Caco-2 (cell line): ENCODE measurements around the gene GRXCR2. TPM values are rescaled to one million over a fixed set of nuclear protein-coding genes. Genes with fewer than 3 reads are reported as not detected.

ENCODE experiments used
- BruUV-seq: library from RNA; stranded (reverse); fragments of 400-500 nt; replicated peaks from 2 replicates; lab custom pipeline; 2021; lab: Mats Ljungman, UMichigan
- CTCF ChIA-PET: fragments of 300-600 bp; sonication (Branson Sonifier 250); formaldehyde crosslinking; loops from one replicate; lab custom pipeline; 2022; ENCODE audit warnings: antibody characterized with exemption; lab: Charles Lee
- POLR2A ChIA-PET: fragments of 300-600 bp; sonication (Branson Sonifier 250); formaldehyde crosslinking; loops from one replicate; lab custom pipeline; 2022; ENCODE audit warnings: antibody characterized with exemption; lab: Charles Lee
- DNase-seq, 2 experiments: peaks; one replicate each; pipeline versions ENCODE4 v3.0.0 to v3.0.0-alpha.2; 2020 to 2022
- H3K27me3 ChIP-seq: replicated peaks from 2 replicates; pipeline ENCODE4 v1.6.0; 2011; ENCODE audit warnings: low read length; ENCODE audit not compliant: control insufficient read depth, insufficient read depth
- H3K36me3 ChIP-seq: 2 replicates; pipeline ENCODE4 v1.5.1; 2011; ENCODE audit warnings: low read length; ENCODE audit not compliant: control insufficient read depth, insufficient read depth
- H3K4me1 ChIP-seq: fragments of 250-450 bp; sonication (Bioruptor Pico); 2 replicates; pipeline ENCODE4 v1.5.1; 2020; ENCODE audit warnings: mild to moderate bottlenecking
- H3K4me3 ChIP-seq: 2 replicates; pipeline ENCODE4 v1.5.1; 2011; ENCODE audit warnings: low read depth, mild to moderate bottlenecking, control low read depth, low read length
- H3K9me3 ChIP-seq: fragments of 250-450 bp; sonication (Bioruptor Pico); 2 replicates; pipeline ENCODE4 v1.5.1; 2020; ENCODE audit warnings: mild to moderate bottlenecking, moderate library complexity
- H3K27ac Mint-ChIP-seq: one replicate; pipeline ENCODE4 v1.8.0; 2022; ENCODE audit warnings: mixed read lengths; ENCODE audit not compliant: unreplicated experiment
- H3K27me3 Mint-ChIP-seq: one replicate; pipeline ENCODE4 v1.8.0; 2022; ENCODE audit warnings: mixed read lengths; ENCODE audit not compliant: insufficient read depth, unreplicated experiment
- H3K36me3 Mint-ChIP-seq: one replicate; pipeline ENCODE4 v1.8.0; 2022; ENCODE audit warnings: mild to moderate bottlenecking, mixed read lengths; ENCODE audit not compliant: insufficient read depth, unreplicated experiment
- H3K4me1 Mint-ChIP-seq: one replicate; pipeline ENCODE4 v1.8.0; 2022; ENCODE audit warnings: low read depth, mixed read lengths; ENCODE audit not compliant: unreplicated experiment
- H3K4me3 Mint-ChIP-seq: one replicate; pipeline ENCODE4 v1.8.0; 2022; ENCODE audit warnings: mild to moderate bottlenecking, moderate library complexity, mixed read lengths; ENCODE audit not compliant: unreplicated experiment
- H3K9me3 Mint-ChIP-seq: one replicate; pipeline ENCODE4 v1.8.0; 2022; ENCODE audit warnings: mixed read lengths; ENCODE audit not compliant: unreplicated experiment
- CTCF ChIP-seq, 2 experiments: fragments of 200-600 bp in 1 of 2; IDR thresholded peaks; 1 replicate in 1 of 2; 2 replicates in 1 of 2; pipeline versions ENCODE4 v1.5.1 to v1.8.0; 2011 to 2022; ENCODE audit warnings: antibody characterized with exemption in 1 of 2, control low read depth in 1 of 2, inconsistent platforms in 1 of 2, low read depth in 1 of 2, low read length in 1 of 2, mild to moderate bottlenecking in 1 of 2, moderate library complexity in 1 of 2; ENCODE audit not compliant: insufficient read depth in 1 of 2, severe bottlenecking in 1 of 2, unreplicated experiment in 1 of 2
- intact Hi-C: fragments of 100-400 bp; cut with micrococcal nuclease; formaldehyde crosslinking; loops from one replicate; pipeline ENCODE4 v1.10.0; 2022; ENCODE audit not compliant: unreplicated experiment
- total RNA-seq: library from RNA; stranded (reverse); gene quantifications from 2 replicates; pipeline ENCODE4 v1.2.3, GENCODE V29; 2022

Gene GRXCR2
- total RNA-seq, 1 experiment from 2014 or later: not detected

- Histone ChIP-seq H3K36me3 (no peaks in the 10 kb centered on the region), H3K9me3 (no peaks in the 10 kb centered on the region), H3K4me3 (no peak overlapping the region), H3K27me3 (no peaks in the 10 kb centered on the region), H3K4me1 (no peaks in the 10 kb centered on the region)
- Mint-ChIP-seq H3K27me3 (no peaks in the 10 kb centered on the region), H3K27ac (no peak overlapping the region), H3K36me3 (no peaks in the 10 kb centered on the region), H3K4me3 (no peak overlapping the region), H3K9me3 (no peaks in the 10 kb centered on the region), H3K4me1 (peaks cover 16% of the 10 kb centered on the region)
- intact Hi-C loops: no loop called here
- DNase-seq: no peak
- TF ChIP-seq CTCF (IDR thresholded peaks at IDR 0.05; ENCODE audit: insufficient read depth in 1 of 2, low read depth in 1 of 2, low read length in 1 of 2, severe bottlenecking in 1 of 2, unreplicated experiment in 1 of 2): no peak
- CTCF ChIA-PET: no interaction called here
- no TSS peak for BruUV-seq
- POLR2A ChIA-PET: no interaction called here
Observed at GRCh38 chr5:145912594-145912993, 39.8 kb upstream of the GRXCR2 start.

GRCh38 chr5:145912019-145912418 lies 39.2 kb upstream of the GRXCR2 start:
- H3K4me1 ChIP-seq: no peaks in the 10 kb centered on the region
- H3K9me3 ChIP-seq: no peaks in the 10 kb centered on the region
- Mint-ChIP-seq H3K36me3 (no peaks in the 10 kb centered on the region), H3K27me3 (no peaks in the 10 kb centered on the region), H3K4me3 (no peak overlapping the region), H3K9me3 (no peaks in the 10 kb centered on the region), H3K4me1 (peaks cover 20% of the 10 kb centered on the region), H3K27ac (no peak overlapping the region)
- DNase-seq: no peak
- CTCF ChIA-PET: no interaction called here
- H3K27me3 ChIP-seq: no peaks in the 10 kb centered on the region
- POLR2A ChIA-PET: no interaction called here
- H3K4me3 ChIP-seq: no peak overlapping the region
- intact Hi-C loops: no loop called here
- H3K36me3 ChIP-seq: no peaks in the 10 kb centered on the region
- TF ChIP-seq CTCF (IDR thresholded peaks at IDR 0.05; ENCODE audit: insufficient read depth in 1 of 2, low read depth in 1 of 2, low read length in 1 of 2, severe bottlenecking in 1 of 2, unreplicated experiment in 1 of 2): no peak
- BruUV-seq: no TSS peak

GRCh38 chr5:145911164-145911563 lies 38.4 kb upstream of the GRXCR2 start:
- no peaks in the 10 kb centered on the region for H3K36me3 ChIP-seq
- no peaks in the 10 kb centered on the region for H3K4me1 ChIP-seq
- no peak for TF ChIP-seq CTCF (IDR thresholded peaks at IDR 0.05; ENCODE audit: insufficient read depth in 1 of 2, low read depth in 1 of 2, low read length in 1 of 2, severe bottlenecking in 1 of 2, unreplicated experiment in 1 of 2)
- no peak overlapping the region for H3K27ac Mint-ChIP-seq
- BruUV-seq: no TSS peak
- ChIA-PET CTCF (no interaction called here), POLR2A (no interaction called here)
- no peak for DNase-seq
- H3K27me3 ChIP-seq: no peaks in the 10 kb centered on the region
- no peak overlapping the region for H3K4me3 ChIP-seq
- no peaks in the 10 kb centered on the region for H3K9me3 Mint-ChIP-seq
- peaks cover 27% of the 10 kb centered on the region for H3K4me1 Mint-ChIP-seq
- H3K9me3 ChIP-seq: no peaks in the 10 kb centered on the region
- intact Hi-C loops: no loop called here
- no peak overlapping the region for H3K4me3 Mint-ChIP-seq
- H3K36me3 Mint-ChIP-seq: no peaks in the 10 kb centered on the region
- no peaks in the 10 kb centered on the region for H3K27me3 Mint-ChIP-seq
